Dendritic cell treated with granulocyte-macrophage colony-stimulating factor and Interleukin-4, amounts not matched to agents 40 ng/mL and 50 ng/mL, for 4 days (primary cell): ENCODE measurements around the gene FBH1.
"Not testable (repeated sequence)": the region's sequence is repeated elsewhere in the genome, so short reads cannot be mapped to it uniquely, and the experiment has no call there.

ENCODE experiments used
- H3K27ac Mint-ChIP-seq: one replicate; pipeline ENCODE4 v1.8.0; 2022; ENCODE audit warnings: mild to moderate bottlenecking, mixed read lengths
- H3K27me3 Mint-ChIP-seq: one replicate; pipeline ENCODE4 v1.8.0; 2022; ENCODE audit warnings: mild to moderate bottlenecking, mixed read lengths
- H3K36me3 Mint-ChIP-seq: one replicate; pipeline ENCODE4 v1.8.0; 2022; ENCODE audit warnings: low read depth, mixed read lengths
- H3K4me1 Mint-ChIP-seq: one replicate; pipeline ENCODE4 v1.8.0; 2022; ENCODE audit warnings: low read depth, mixed read lengths
- H3K4me3 Mint-ChIP-seq: one replicate; pipeline ENCODE4 v1.8.0; 2022; ENCODE audit warnings: mild to moderate bottlenecking, moderate library complexity, mixed read lengths
- H3K9me3 Mint-ChIP-seq: one replicate; pipeline ENCODE4 v1.8.0; 2022; ENCODE audit warnings: mixed read lengths
- intact Hi-C: fragments of 100-400 bp; cut with micrococcal nuclease; formaldehyde crosslinking; loops from one replicate; pipeline ENCODE4 v1.15.0; 2022

FBH1 gene

GRCh38 chr10:5862981-5863685, 26.9 kb upstream of the FBH1 start:
- intact Hi-C loops, H3K4me3 Mint-ChIP-seq, H3K9me3 Mint-ChIP-seq, H3K36me3 Mint-ChIP-seq, H3K27me3 Mint-ChIP-seq: not testable (repeated sequence)
- peaks cover 36% of the 10 kb centered on the region for H3K4me1 Mint-ChIP-seq
- peak overlapping the region; percentile 27 for H3K27ac Mint-ChIP-seq

DNA sequence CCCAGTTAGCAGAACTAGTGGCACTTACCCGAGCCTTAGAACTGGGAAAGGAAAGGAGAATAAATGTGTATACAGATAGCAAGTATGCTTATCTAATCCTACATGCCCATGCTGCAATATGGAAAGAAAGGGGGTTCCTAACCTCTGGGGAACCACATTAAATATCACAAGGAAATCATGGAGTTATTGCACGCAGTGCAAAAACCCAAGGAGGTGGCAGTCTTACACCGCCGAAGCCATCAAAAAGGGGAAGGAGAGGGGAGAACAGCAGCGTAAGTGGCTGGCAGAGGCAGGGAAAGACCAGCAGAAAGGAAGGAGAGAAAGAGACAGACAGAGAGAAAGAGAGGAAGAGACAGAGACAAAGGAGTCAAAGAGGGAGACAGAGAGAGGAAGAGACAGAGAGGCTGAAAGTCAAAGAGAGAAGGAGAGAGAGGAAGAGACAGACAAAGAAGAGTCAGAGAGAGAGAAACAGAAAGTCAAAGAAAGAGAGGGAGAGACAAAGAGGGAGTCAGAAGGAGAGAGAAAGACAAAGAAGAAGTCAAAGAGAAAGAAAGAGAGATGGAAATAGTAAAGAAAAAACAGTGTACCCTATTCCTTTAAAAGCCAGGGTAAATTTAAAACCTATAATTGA, 23.5 kb upstream of the FBH1 start:
- H3K4me1 Mint-ChIP-seq, result peaks cover 26% of the 10 kb centered on the region
- H3K27me3 Mint-ChIP-seq, intact Hi-C loops, H3K9me3 Mint-ChIP-seq, H3K36me3 Mint-ChIP-seq: not testable (repeated sequence)
- H3K4me3 Mint-ChIP-seq, result peak overlapping the region; percentile 67
- peak overlapping the region; percentile 61 for H3K27ac Mint-ChIP-seq

DNA sequence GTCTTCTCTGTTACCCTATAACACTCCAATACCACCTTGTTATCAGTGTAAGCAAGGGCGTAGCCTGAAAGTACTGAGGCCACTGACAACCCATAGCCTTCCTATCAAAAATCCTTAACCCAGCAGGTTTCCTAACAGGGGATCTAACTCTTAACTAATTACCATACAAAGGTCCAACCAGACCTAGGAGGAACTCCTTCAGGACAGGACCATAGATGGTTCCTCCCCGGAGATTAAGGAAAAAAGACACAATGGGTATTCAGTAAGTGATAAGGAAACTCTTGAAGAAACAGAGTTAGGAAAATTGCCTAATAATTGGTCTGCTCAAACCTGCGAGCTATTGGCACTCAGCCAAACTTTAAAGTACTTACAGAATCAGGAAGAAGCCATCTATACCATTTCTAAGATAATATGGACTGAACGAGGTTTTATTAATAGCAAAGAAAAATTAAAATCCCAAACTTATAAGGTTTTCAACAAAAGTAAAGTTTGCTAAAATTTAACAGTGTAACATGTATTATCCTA, 22.9 kb upstream of the FBH1 start:
- peak overlapping the region; percentile 61 for H3K27ac Mint-ChIP-seq
- H3K4me1 Mint-ChIP-seq, result peaks cover 29% of the 10 kb centered on the region
- intact Hi-C loops, H3K4me3 Mint-ChIP-seq, H3K9me3 Mint-ChIP-seq, H3K36me3 Mint-ChIP-seq, H3K27me3 Mint-ChIP-seq: not testable (repeated sequence)

GRCh38 chr10:5868383-5868782, 21.7 kb upstream of the FBH1 start:
- H3K4me3 Mint-ChIP-seq, H3K27me3 Mint-ChIP-seq, intact Hi-C loops, H3K9me3 Mint-ChIP-seq, H3K27ac Mint-ChIP-seq, H3K36me3 Mint-ChIP-seq: not testable (repeated sequence)
- peaks cover 25% of the 10 kb centered on the region for H3K4me1 Mint-ChIP-seq

- Mint-ChIP-seq H3K4me1 (peaks cover 32% of the 10 kb centered on the region), H3K27me3 (no peaks in the 10 kb centered on the region), H3K36me3 (no peaks in the 10 kb centered on the region)
These were observed 20.9 kb upstream of the FBH1 start for GRCh38 chr10:5869156-5869555.

DNA sequence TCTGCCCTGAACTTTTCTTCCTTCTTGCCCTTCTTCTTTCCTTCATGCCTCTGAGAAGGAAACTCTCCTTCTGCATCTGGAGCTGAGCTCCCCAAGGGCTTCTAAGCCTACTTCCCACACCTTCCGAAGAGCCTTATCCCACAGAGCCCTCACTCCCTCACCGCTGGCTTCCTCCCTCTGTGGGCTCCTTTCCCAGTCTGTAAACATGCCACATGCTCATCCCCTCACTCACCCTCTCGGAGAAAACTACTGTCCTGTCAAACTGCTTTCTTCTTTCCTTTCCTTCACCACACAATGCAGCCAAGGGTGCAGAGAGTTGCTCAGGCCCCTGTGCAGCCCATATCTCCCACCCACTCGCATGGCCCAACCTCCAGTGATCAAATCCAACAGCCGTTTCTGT, 18.4 kb upstream of the FBH1 start:
- intact Hi-C loops, result no loop called here
- Mint-ChIP-seq H3K27ac (no peak overlapping the region), H3K4me1 (peaks cover 26% of the 10 kb centered on the region), H3K36me3 (peaks cover 7% of the 10 kb centered on the region), H3K27me3 (no peaks in the 10 kb centered on the region), H3K9me3 (no peaks in the 10 kb centered on the region), H3K4me3 (no peak overlapping the region)

More at GRCh38 chr10:5869156-5869555, 20.9 kb upstream of the FBH1 start:
- Mint-ChIP-seq H3K9me3 (no peaks in the 10 kb centered on the region), H3K4me3 (no peak overlapping the region), H3K27ac (no peak overlapping the region)
- intact Hi-C loops, result no loop called here

DNA sequence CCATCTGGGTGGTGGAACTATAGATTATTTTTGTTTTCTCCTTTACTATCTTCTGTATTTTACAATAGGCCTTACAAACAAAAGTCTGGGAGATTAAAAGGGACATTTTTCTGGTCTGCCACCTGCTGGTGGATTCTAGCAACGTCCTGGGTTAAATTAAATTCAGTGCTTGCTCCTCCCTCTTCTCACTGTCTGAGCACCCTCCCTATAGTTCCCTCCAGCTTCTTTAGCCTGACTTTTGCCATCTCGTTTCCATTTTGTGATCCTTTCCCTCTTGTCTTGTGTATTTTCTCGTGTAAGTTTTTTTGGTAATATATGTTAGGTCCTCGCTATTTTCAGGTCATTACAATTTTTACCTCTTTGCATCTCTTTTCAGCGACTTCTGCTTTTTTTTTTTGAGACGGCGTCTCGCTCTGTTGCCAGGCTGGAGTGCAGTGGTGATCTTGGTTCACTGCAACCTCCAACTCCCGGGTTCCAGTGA, 16.5 kb upstream of the FBH1 start:
- Mint-ChIP-seq H3K4me3 (peak overlapping the region; percentile 77), H3K27ac (peak overlapping the region; percentile 71), H3K27me3 (no peaks in the 10 kb centered on the region), H3K4me1 (peaks cover 15% of the 10 kb centered on the region), H3K9me3 (no peaks in the 10 kb centered on the region), H3K36me3 (peaks cover 21% of the 10 kb centered on the region)
- intact Hi-C loops, result loop anchor here (1.0 kb wide), 2 partner anchors 21 to 60 kb away; partner anchors contain the start of gene GDI2

DNA sequence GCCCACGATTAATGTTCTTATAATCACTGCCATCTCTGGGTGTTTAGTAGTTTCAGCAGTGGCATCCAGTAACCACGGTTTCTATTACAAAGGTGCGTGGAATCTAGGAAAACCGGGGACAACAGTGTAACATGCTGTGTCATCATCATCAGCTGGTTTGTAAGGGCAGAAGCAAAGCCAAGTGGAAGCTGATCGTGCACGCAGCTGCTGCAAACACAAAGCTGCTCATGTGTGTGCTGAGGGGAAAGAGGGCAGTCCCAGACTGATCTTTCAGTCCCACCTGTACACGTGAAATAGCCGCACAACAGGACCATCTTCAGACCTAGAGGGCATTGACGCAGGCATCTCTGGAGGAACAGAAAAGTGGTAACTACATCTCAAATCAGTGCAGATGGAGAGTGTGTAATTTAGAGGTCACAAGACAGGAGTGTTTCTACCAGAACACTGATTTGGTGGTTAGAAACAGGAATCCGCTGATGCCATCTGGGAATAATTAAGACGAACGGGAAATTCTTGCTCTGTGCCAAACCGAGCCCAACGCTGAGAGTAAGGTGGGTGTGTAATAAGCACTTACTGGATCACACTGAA, 13.8 kb upstream of the FBH1 start:
- intact Hi-C loops, result no loop called here
- H3K9me3 Mint-ChIP-seq, result no peaks in the 10 kb centered on the region
- no peak overlapping the region for H3K4me3 Mint-ChIP-seq
- peaks cover 37% of the 10 kb centered on the region for H3K36me3 Mint-ChIP-seq
- no peaks in the 10 kb centered on the region for H3K27me3 Mint-ChIP-seq
- no peak overlapping the region for H3K27ac Mint-ChIP-seq
- H3K4me1 Mint-ChIP-seq, result peaks cover 15% of the 10 kb centered on the region

DNA sequence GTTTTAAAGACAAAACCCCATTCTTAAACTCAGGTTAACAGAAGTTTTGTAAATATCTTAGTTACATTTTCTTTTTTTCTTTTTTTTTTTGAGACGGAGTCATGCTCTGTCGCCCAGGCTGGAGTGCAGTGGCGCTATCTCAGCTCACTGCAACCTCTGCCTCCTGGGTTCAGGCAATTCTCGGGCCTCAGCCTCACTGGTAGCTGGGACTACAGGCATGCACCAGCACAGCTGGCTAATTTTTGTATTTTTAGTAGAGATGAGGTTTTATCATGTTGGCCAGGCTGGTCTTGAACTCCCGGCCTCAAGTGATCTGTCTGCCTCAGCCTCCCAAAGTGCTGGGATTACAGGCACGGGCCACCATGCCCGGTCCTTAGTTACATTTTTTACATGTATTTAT, 13.0 kb upstream of the FBH1 start:
- H3K4me3 Mint-ChIP-seq, H3K27me3 Mint-ChIP-seq, intact Hi-C loops, H3K4me1 Mint-ChIP-seq, H3K9me3 Mint-ChIP-seq, H3K27ac Mint-ChIP-seq: not testable (repeated sequence)
- H3K36me3 Mint-ChIP-seq, result peaks cover 44% of the 10 kb centered on the region

DNA sequence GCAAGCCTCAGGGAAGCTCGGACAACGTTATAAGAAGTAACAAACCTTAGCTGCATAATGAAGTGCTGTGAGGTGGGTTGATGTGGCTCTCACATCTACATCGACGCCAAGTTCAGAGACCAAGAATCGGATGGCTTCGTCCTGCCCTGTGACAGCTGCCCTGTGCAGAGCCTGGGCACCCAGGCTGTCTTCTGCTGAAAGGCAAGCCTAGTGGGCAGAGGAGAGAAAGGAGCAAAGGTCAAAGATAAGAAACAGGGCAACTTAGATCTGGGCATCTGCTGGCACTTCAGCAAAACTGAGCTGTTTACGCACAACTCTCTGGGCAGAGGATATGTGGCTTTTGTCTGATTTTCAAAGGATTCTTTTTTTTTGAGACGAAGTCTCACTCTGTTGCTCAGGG, 7.1 kb upstream of the FBH1 start:
- Mint-ChIP-seq H3K4me1 (peaks cover 4% of the 10 kb centered on the region), H3K27ac (no peak overlapping the region), H3K36me3 (peaks cover 68% of the 10 kb centered on the region), H3K9me3 (no peaks in the 10 kb centered on the region), H3K4me3 (no peak overlapping the region), H3K27me3 (no peaks in the 10 kb centered on the region)
- intact Hi-C loops, result no loop called here

DNA sequence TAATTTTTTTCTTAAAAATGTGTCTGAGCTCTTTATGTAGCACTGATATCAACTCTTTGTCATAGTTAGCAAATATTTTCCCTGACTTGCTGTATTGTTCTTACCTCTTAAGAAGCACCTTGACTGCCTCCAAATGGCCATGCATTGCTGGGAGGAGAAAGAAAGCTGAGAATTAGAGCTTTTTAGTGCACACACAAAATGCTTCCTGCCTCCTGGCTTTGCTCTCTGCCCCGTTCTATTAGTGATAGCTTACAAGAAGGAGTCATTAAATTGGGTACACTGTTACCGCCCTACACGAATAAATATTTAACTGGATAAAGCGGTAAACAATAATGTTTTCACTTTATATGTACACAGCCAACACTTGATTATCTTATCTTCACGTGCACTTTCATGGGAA, 4.4 kb upstream of the FBH1 start:
- no peaks in the 10 kb centered on the region for H3K9me3 Mint-ChIP-seq
- peaks cover 50% of the 10 kb centered on the region for H3K36me3 Mint-ChIP-seq
- H3K4me3 Mint-ChIP-seq, result no peak overlapping the region
- peaks cover 16% of the 10 kb centered on the region for H3K4me1 Mint-ChIP-seq
- intact Hi-C loops, result no loop called here
- H3K27ac Mint-ChIP-seq, result no peak overlapping the region
- H3K27me3 Mint-ChIP-seq, result no peaks in the 10 kb centered on the region

DNA sequence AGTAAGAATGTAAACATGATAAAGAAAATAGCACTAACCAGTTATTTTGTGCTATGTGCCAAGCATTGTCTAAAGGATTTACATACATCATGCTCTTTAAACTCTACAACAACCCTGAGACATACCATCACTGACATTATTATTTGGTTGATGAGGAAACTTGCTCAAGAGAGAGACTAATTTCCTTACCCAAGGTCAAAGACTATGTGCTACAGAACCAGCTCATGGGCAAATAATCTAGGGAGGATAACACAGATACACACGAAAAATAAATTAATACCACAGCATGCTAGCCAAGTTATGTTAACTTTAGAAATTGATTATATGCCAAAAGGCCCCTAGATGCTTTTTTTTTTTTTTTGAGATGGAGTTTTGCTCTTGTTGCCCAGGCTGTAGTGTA, 3.0 kb upstream of the FBH1 start:
- Mint-ChIP-seq H3K4me1 (peaks cover 28% of the 10 kb centered on the region), H3K27me3 (no peaks in the 10 kb centered on the region), H3K4me3 (no peak overlapping the region), H3K27ac (no peak overlapping the region), H3K36me3 (peaks cover 45% of the 10 kb centered on the region), H3K9me3 (no peaks in the 10 kb centered on the region)
- intact Hi-C loops, result no loop called here

DNA sequence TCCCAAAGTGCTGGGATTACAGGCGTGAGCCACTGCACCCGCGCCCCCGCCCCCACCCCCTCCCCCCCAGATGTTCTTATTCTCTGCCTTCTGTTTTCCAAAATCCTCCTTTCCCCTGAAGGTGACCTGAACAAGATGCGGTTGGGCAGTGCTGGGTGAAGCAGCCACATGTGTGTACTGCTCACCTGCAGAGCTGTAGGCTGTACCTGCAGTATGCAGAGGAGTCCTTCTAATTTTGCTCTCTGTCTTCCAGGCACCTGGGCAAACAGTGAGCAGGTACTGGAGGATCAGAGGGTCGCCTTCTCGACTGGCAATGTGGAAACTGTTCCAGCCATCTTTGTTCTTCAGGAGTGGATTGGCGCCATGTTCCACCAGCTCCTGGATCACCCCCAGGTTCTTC, 2.4 kb upstream of the FBH1 start:
- Mint-ChIP-seq H3K4me3 (no peak overlapping the region), H3K4me1 (peaks cover 32% of the 10 kb centered on the region), H3K36me3 (peaks cover 45% of the 10 kb centered on the region), H3K9me3 (no peaks in the 10 kb centered on the region), H3K27me3 (no peaks in the 10 kb centered on the region), H3K27ac (no peak overlapping the region)
- intact Hi-C loops, result no loop called here

GRCh38 chr10:5888351-5888750, 1.7 kb upstream of the FBH1 start:
- H3K4me3 Mint-ChIP-seq, result peak overlapping the region; percentile 73
- peaks cover 32% of the 10 kb centered on the region for H3K4me1 Mint-ChIP-seq
- intact Hi-C loops, result no loop called here
- no peaks in the 10 kb centered on the region for H3K9me3 Mint-ChIP-seq
- H3K27ac Mint-ChIP-seq, result peak overlapping the region; percentile 74
- H3K36me3 Mint-ChIP-seq, result peaks cover 45% of the 10 kb centered on the region
- H3K27me3 Mint-ChIP-seq, result no peaks in the 10 kb centered on the region
